Calu3 (cell line): ENCODE data around the gene HAND2. TPM values are rescaled to one million over a fixed set of nuclear protein-coding genes. Genes with fewer than 3 reads are reported as not detected.

Experiments
- BruUV-seq: library from RNA; stranded (reverse); fragments of 400-500 nt; replicated peaks from 2 replicates; lab custom pipeline; 2021; lab: Mats Ljungman, UMichigan
- CTCF ChIA-PET: fragments of 300-600 bp; sonication (Branson Sonifier 250); formaldehyde crosslinking; loops from one replicate; lab custom pipeline; 2022; ENCODE audit warnings: antibody characterized with exemption; lab: Charles Lee
- DNase-seq: peaks from one replicate; pipeline ENCODE4 v3.0.0; 2022
- H3K27ac Mint-ChIP-seq: one replicate; pipeline ENCODE4 v1.8.0; 2022; ENCODE audit warnings: mixed read lengths; ENCODE audit not compliant: unreplicated experiment
- H3K27me3 Mint-ChIP-seq: one replicate; pipeline ENCODE4 v1.8.0; 2022; ENCODE audit warnings: mixed read lengths; ENCODE audit not compliant: unreplicated experiment
- H3K36me3 Mint-ChIP-seq: one replicate; pipeline ENCODE4 v1.8.0; 2022; ENCODE audit warnings: mild to moderate bottlenecking, moderate library complexity, mixed read lengths; ENCODE audit not compliant: insufficient read depth, unreplicated experiment
- H3K4me1 Mint-ChIP-seq: one replicate; pipeline ENCODE4 v1.8.0; 2022; ENCODE audit warnings: mild to moderate bottlenecking, low read depth, mixed read lengths; ENCODE audit not compliant: unreplicated experiment
- H3K4me3 Mint-ChIP-seq: one replicate; pipeline ENCODE4 v1.8.0; 2022; ENCODE audit warnings: mild to moderate bottlenecking, low read depth, moderate library complexity, mixed read lengths; ENCODE audit not compliant: unreplicated experiment
- H3K9me3 Mint-ChIP-seq: one replicate; pipeline ENCODE4 v1.8.0; 2022; ENCODE audit warnings: low read depth, mixed read lengths; ENCODE audit not compliant: unreplicated experiment
- CTCF ChIP-seq: fragments of 200-600 bp; IDR thresholded peaks from one replicate; pipeline ENCODE4 v1.8.0; 2022; ENCODE audit warnings: antibody characterized with exemption; ENCODE audit not compliant: unreplicated experiment
- intact Hi-C: fragments of 100-400 bp; cut with micrococcal nuclease; formaldehyde crosslinking; loops from one replicate; pipeline ENCODE4 v1.10.0; 2022; ENCODE audit not compliant: unreplicated experiment
- total RNA-seq: library from RNA; stranded (reverse); gene quantifications from 2 replicates; pipeline ENCODE4 v1.2.3, GENCODE V29; 2022

The HAND2 gene
- total RNA-seq, 1 experiment from 2014 or later: 0.45 TPM

- no peaks in the 10 kb centered on the region for H3K9me3 Mint-ChIP-seq
- H3K4me1 Mint-ChIP-seq: no peaks in the 10 kb centered on the region
- no peak overlapping the region for H3K27ac Mint-ChIP-seq
- no peak for DNase-seq
- TF ChIP-seq CTCF: no peak
- intact Hi-C loops: no loop called here
- BruUV-seq: no TSS peak
- no peaks in the 10 kb centered on the region for H3K27me3 Mint-ChIP-seq
- H3K36me3 Mint-ChIP-seq: no peaks in the 10 kb centered on the region
- H3K4me3 Mint-ChIP-seq: no peak overlapping the region
- CTCF ChIA-PET: no interaction called here
These were observed 35.3 kb upstream of the HAND2 start for GRCh38 chr4:173565281-173565680.

- no peak overlapping the region for H3K27ac Mint-ChIP-seq
- no peaks in the 10 kb centered on the region for H3K4me1 Mint-ChIP-seq
- no TSS peak for BruUV-seq
- H3K9me3 Mint-ChIP-seq: no peaks in the 10 kb centered on the region
- no peak for TF ChIP-seq CTCF
- CTCF ChIA-PET: no interaction called here
- no peaks in the 10 kb centered on the region for H3K27me3 Mint-ChIP-seq
- no peak overlapping the region for H3K4me3 Mint-ChIP-seq
- intact Hi-C loops: no loop called here
- no peak for DNase-seq
- H3K36me3 Mint-ChIP-seq: no peaks in the 10 kb centered on the region
These were observed 34.4 kb upstream of the HAND2 start for GRCh38 chr4:173564461-173564860.

- Mint-ChIP-seq H3K27me3 (no peaks in the 10 kb centered on the region), H3K36me3 (no peaks in the 10 kb centered on the region), H3K4me3 (no peak overlapping the region), H3K27ac (no peak overlapping the region), H3K9me3 (no peaks in the 10 kb centered on the region), H3K4me1 (no peaks in the 10 kb centered on the region)
- no TSS peak for BruUV-seq
- intact Hi-C loops: no loop called here
- CTCF ChIA-PET: no interaction called here
- TF ChIP-seq CTCF: no peak
- no peak for DNase-seq
These were observed 30.9 kb upstream of the HAND2 start for GRCh38 chr4:173560896-173561295.

- no peaks in the 10 kb centered on the region for H3K27me3 Mint-ChIP-seq
These were observed 26.5 kb upstream of the HAND2 start for GRCh38 chr4:173556398-173557131.

More at GRCh38 chr4:173556398-173557131, 26.5 kb upstream of the HAND2 start:
- BruUV-seq: no TSS peak
- no peaks in the 10 kb centered on the region for H3K4me1 Mint-ChIP-seq
- no peak overlapping the region for H3K4me3 Mint-ChIP-seq
- DNase-seq: no peak
- no peak overlapping the region for H3K27ac Mint-ChIP-seq
- intact Hi-C loops: no loop called here
- CTCF ChIA-PET: no interaction called here
- H3K9me3 Mint-ChIP-seq: no peaks in the 10 kb centered on the region
- TF ChIP-seq CTCF: no peak
- no peaks in the 10 kb centered on the region for H3K36me3 Mint-ChIP-seq
